Measurements from ENCODE around the gene TRAF4. TPM values are rescaled to one million over a fixed set of nuclear protein-coding genes. Genes with fewer than 3 reads are reported as not detected.

Gene TRAF4
- total RNA-seq, 1 donor from 2014 or later: 53.2 TPM

- H3K4me1 ChIP-seq: no peaks in the 10 kb centered on the region
- TF ChIP-seq CTCF (IDR thresholded peaks at IDR 0.05): no peak
- no peaks in the 10 kb centered on the region for H3K9me3 ChIP-seq
- DNase-seq (ENCODE audit: low spot score in 2 of 2): no peak
- H3K27ac ChIP-seq: no peak overlapping the region
- no peak overlapping the region for H3K4me3 ChIP-seq
- peaks cover 57 to 68% of the 10 kb centered on the region in 2 donors for H3K36me3 ChIP-seq
- no peaks in the 10 kb centered on the region for H3K27me3 ChIP-seq
- intact Hi-C loops (cut with DNase I): no loop called here
These were observed 41.1 kb upstream of the TRAF4 start for GRCh38 chr17:28702752-28703150.

- no peak for DNase-seq (ENCODE audit: low spot score in 2 of 2)
- intact Hi-C loops (cut with DNase I): no loop called here
- no peak for TF ChIP-seq CTCF (IDR thresholded peaks at IDR 0.05)
- no peaks in the 10 kb centered on the region for H3K27me3 ChIP-seq
- no peaks in the 10 kb centered on the region for H3K4me1 ChIP-seq
- no peak overlapping the region for H3K4me3 ChIP-seq
- no peak overlapping the region for H3K27ac ChIP-seq
- peaks cover 48 to 59% of the 10 kb centered on the region in 2 donors for H3K36me3 ChIP-seq
- H3K9me3 ChIP-seq: no peaks in the 10 kb centered on the region
These were observed 40.1 kb upstream of the TRAF4 start for GRCh38 chr17:28703552-28704218.

GRCh38 chr17:28704219-28704858 is 39.5 kb upstream of the TRAF4 start:
- Histone ChIP-seq H3K27me3 (no peaks in the 10 kb centered on the region), H3K9me3 (no peaks in the 10 kb centered on the region), H3K27ac (no peak overlapping the region), H3K4me1 (no peaks in the 10 kb centered on the region), H3K36me3 (peaks cover 41 to 52% of the 10 kb centered on the region in 2 donors), H3K4me3 (no peak overlapping the region)
- DNase-seq (ENCODE audit: low spot score in 2 of 2): no peak
- no peak for TF ChIP-seq CTCF (IDR thresholded peaks at IDR 0.05)
- intact Hi-C loops (cut with DNase I): no loop called here

- Histone ChIP-seq H3K9me3 (no peaks in the 10 kb centered on the region), H3K27ac (no peak overlapping the region), H3K36me3 (peaks cover 33 to 44% of the 10 kb centered on the region in 2 donors), H3K27me3 (no peaks in the 10 kb centered on the region), H3K4me1 (peaks cover 3 to 4% of the 10 kb centered on the region in 2 donors), H3K4me3 (no peak overlapping the region)
- TF ChIP-seq CTCF (IDR thresholded peaks at IDR 0.05): no peak
- intact Hi-C loops (cut with DNase I): no loop called here
- no peak for DNase-seq (ENCODE audit: low spot score in 2 of 2)
These were observed 38.6 kb upstream of the TRAF4 start for GRCh38 chr17:28705074-28705659.

GRCh38 chr17:28705728-28706334 is 38.0 kb upstream of the TRAF4 start:
- TF ChIP-seq CTCF (IDR thresholded peaks at IDR 0.05): no peak
- H3K27ac ChIP-seq: no peak overlapping the region
- no peak for DNase-seq (ENCODE audit: low spot score in 2 of 2)
- intact Hi-C loops (cut with DNase I): no loop called here
- peaks cover 26 to 37% of the 10 kb centered on the region in 2 donors for H3K36me3 ChIP-seq
- H3K9me3 ChIP-seq: no peaks in the 10 kb centered on the region
- H3K4me1 ChIP-seq: peaks cover 3 to 6% of the 10 kb centered on the region in 2 donors
- no peaks in the 10 kb centered on the region for H3K27me3 ChIP-seq
- no peak overlapping the region for H3K4me3 ChIP-seq

All from ascending aorta (tissue), 2 donors.